SK-N-SH treated with all-trans-retinoic acid at 6 μM for 48 hours (cell line): ENCODE measurements around the gene AP4E1.

Experiments used
- ATAC-seq: fragments of 200-7000 bp; cut with Tn5 transposase; 3 replicates; pipeline ENCODE4 v1.9.1; 2020; ENCODE audit warnings: mild to moderate bottlenecking, moderate library complexity
- ARNTL ChIP-seq: fragments of 450-650 bp; formaldehyde crosslinking; IDR thresholded peaks from 2 replicates; pipeline ENCODE4 v1.5.0; 2020; ENCODE audit warnings: low read depth, mild to moderate bottlenecking, moderate library complexity, borderline replicate concordance
- BACH2 ChIP-seq: fragments of 250-450 bp; sonication (Bioruptor Pico); IDR thresholded peaks from 2 replicates; pipeline ENCODE4 v1.9.0; 2021; ENCODE audit warnings: mild to moderate bottlenecking, borderline replicate concordance
- CSDC2 ChIP-seq: fragments of 250-450 bp; sonication (Bioruptor Pico); IDR thresholded peaks from 2 replicates; pipeline ENCODE4 v1.5.0; 2020; ENCODE audit warnings: mild to moderate bottlenecking, moderate library complexity
- ESRRG ChIP-seq: fragments of 250-450 bp; sonication (Bioruptor Pico); IDR thresholded peaks from 2 replicates; pipeline ENCODE4 v1.6.1; 2021; ENCODE audit warnings: mild to moderate bottlenecking
- ISL1 ChIP-seq: fragments of 250-450 bp; sonication (Bioruptor Pico); IDR thresholded peaks from 2 replicates; pipeline ENCODE4 v2.1.2; 2022; ENCODE audit warnings: mild to moderate bottlenecking, moderate library complexity
- OSR1 ChIP-seq: fragments of 250-450 bp; sonication (Bioruptor Pico); IDR thresholded peaks from 2 replicates; pipeline ENCODE4 v1.8.0; 2022; ENCODE audit warnings: moderate library complexity, mild to moderate bottlenecking, inconsistent platforms
- PPARA ChIP-seq: fragments of 250-450 bp; sonication (Bioruptor Pico); IDR thresholded peaks from 2 replicates; pipeline ENCODE4 v1.5.0; 2020; ENCODE audit warnings: mild to moderate bottlenecking, borderline replicate concordance
- RARB ChIP-seq: fragments of 250-450 bp; sonication (Bioruptor Pico); IDR thresholded peaks from 2 replicates; pipeline ENCODE4 v1.8.0; 2021; ENCODE audit warnings: mild to moderate bottlenecking, moderate library complexity
- SNAI2 ChIP-seq: fragments of 250-450 bp; sonication (Bioruptor Pico); IDR thresholded peaks from 2 replicates; pipeline ENCODE4 v1.5.0; 2020; ENCODE audit warnings: mild to moderate bottlenecking, moderate library complexity
- TCF4 ChIP-seq: fragments of 250-450 bp; sonication (Bioruptor Pico); IDR thresholded peaks from 2 replicates; pipeline ENCODE4 v1.8.0; 2021; ENCODE audit warnings: mild to moderate bottlenecking, moderate library complexity, borderline replicate concordance
- TOX ChIP-seq: fragments of 250-450 bp; sonication (Bioruptor Pico); IDR thresholded peaks from 2 replicates; pipeline ENCODE4 v1.8.0; 2021; ENCODE audit warnings: mild to moderate bottlenecking, moderate library complexity, borderline replicate concordance
- ZC3H10 ChIP-seq: fragments of 250-450 bp; sonication (Bioruptor Pico); IDR thresholded peaks from 2 replicates; pipeline ENCODE4 v1.5.1; 2021; ENCODE audit warnings: mild to moderate bottlenecking, moderate library complexity
- ZFP30 ChIP-seq: fragments of 450-650 bp; formaldehyde crosslinking; IDR thresholded peaks from 2 replicates; pipeline ENCODE4 v1.5.0; 2022; ENCODE audit warnings: mild to moderate bottlenecking, moderate library complexity
- ZNF565 ChIP-seq: fragments of 450-650 bp; formaldehyde crosslinking; conservative IDR thresholded peaks from 2 replicates; pipeline ENCODE4 v1.5.0; 2020; ENCODE audit warnings: low read depth, mild to moderate bottlenecking, moderate library complexity
- ZNF70 ChIP-seq: fragments of 450-650 bp; formaldehyde crosslinking; IDR thresholded peaks from 2 replicates; pipeline ENCODE4 v1.5.0; 2020; ENCODE audit warnings: mild to moderate bottlenecking, moderate library complexity
- ZNF8 ChIP-seq: fragments of 450-650 bp; formaldehyde crosslinking; IDR thresholded peaks from 2 replicates; pipeline ENCODE4 v1.5.0; 2020; ENCODE audit warnings: mild to moderate bottlenecking, moderate library complexity
- TF ChIP-seq, protein P1 (sequence below): fragments of 250-450 bp; sonication (Bioruptor Pico); IDR thresholded peaks from 2 replicates; pipeline ENCODE4 v1.5.0; 2020; ENCODE audit warnings: mild to moderate bottlenecking, moderate library complexity
- TF ChIP-seq, protein P2 (sequence below): fragments of 250-450 bp; sonication (Bioruptor Pico); IDR thresholded peaks from 2 replicates; pipeline ENCODE4 v1.8.0; 2020; ENCODE audit warnings: mild to moderate bottlenecking, moderate library complexity, borderline replicate concordance
- TF ChIP-seq, protein P3 (sequence below): fragments of 250-450 bp; sonication (Bioruptor Pico); IDR thresholded peaks from 2 replicates; pipeline ENCODE4 v1.5.1; 2020; ENCODE audit warnings: low read depth, mild to moderate bottlenecking, moderate library complexity
- TF ChIP-seq, protein P4 (sequence below): fragments of 250-450 bp; sonication (Bioruptor Pico); IDR thresholded peaks from 2 replicates; pipeline ENCODE4 v1.8.0; 2021; ENCODE audit warnings: low read depth, mild to moderate bottlenecking, moderate library complexity, borderline replicate concordance
- TF ChIP-seq, protein P5 (sequence below): fragments of 250-450 bp; sonication (Bioruptor Pico); IDR thresholded peaks from 2 replicates; pipeline ENCODE4 v1.5.1; 2021; ENCODE audit warnings: mild to moderate bottlenecking, moderate library complexity

Gene AP4E1

DNA sequence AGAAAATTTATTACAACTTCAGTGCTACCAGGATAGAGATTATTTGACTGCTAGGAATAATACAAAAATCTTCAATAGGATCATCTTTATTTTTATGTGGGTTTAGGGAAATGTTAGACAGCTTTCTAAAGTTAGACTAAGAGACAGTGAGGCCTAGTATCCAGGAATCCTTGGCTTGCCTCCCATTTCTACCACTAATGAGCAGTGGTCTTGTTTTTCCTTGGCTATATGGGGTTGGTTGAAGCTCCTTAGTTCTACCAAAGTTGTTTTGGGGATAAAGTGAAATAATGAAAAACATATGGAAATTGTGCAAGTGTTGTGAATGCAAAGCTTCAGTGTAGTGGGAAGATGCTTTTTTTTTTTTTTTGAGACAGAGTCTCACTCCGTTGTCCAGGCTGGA, 16.8 kb downstream of the AP4E1 start (continued):
- TF ChIP-seq, protein P1, sequence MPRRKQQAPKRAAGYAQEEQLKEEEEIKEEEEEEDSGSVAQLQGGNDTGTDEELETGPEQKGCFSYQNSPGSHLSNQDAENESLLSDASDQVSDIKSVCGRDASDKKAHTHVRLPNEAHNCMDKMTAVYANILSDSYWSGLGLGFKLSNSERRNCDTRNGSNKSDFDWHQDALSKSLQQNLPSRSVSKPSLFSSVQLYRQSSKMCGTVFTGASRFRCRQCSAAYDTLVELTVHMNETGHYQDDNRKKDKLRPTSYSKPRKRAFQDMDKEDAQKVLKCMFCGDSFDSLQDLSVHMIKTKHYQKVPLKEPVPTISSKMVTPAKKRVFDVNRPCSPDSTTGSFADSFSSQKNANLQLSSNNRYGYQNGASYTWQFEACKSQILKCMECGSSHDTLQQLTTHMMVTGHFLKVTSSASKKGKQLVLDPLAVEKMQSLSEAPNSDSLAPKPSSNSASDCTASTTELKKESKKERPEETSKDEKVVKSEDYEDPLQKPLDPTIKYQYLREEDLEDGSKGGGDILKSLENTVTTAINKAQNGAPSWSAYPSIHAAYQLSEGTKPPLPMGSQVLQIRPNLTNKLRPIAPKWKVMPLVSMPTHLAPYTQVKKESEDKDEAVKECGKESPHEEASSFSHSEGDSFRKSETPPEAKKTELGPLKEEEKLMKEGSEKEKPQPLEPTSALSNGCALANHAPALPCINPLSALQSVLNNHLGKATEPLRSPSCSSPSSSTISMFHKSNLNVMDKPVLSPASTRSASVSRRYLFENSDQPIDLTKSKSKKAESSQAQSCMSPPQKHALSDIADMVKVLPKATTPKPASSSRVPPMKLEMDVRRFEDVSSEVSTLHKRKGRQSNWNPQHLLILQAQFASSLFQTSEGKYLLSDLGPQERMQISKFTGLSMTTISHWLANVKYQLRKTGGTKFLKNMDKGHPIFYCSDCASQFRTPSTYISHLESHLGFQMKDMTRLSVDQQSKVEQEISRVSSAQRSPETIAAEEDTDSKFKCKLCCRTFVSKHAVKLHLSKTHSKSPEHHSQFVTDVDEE (CRISPR knock-in tag) = no peak
- TF ChIP-seq TCF4 (CRISPR knock-in tag) (no peak), ZC3H10 (no peak), ZNF8 (CRISPR knock-in tag) (no peak), SNAI2 (CRISPR knock-in tag) (no peak)

DNA sequence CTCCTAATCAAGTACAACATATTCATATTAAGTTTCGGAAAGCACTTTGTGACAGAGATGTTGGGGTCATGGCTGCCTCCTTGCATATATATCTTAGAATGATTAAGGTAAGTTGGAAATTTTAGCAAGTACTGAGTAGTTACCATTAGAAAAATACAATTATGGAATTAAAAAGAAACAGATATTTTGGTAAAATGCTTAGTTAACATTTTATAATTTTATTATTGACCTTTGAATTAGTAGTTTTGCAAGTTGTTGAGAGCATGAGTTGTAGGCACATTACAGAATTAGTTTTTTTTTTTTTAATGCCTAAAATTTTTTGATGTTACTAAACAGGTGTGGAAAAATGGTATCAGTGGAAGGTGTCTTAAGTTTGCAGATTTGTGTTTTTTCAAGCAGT, 20.6 kb downstream of the AP4E1 start:
- TF ChIP-seq, protein P2, sequence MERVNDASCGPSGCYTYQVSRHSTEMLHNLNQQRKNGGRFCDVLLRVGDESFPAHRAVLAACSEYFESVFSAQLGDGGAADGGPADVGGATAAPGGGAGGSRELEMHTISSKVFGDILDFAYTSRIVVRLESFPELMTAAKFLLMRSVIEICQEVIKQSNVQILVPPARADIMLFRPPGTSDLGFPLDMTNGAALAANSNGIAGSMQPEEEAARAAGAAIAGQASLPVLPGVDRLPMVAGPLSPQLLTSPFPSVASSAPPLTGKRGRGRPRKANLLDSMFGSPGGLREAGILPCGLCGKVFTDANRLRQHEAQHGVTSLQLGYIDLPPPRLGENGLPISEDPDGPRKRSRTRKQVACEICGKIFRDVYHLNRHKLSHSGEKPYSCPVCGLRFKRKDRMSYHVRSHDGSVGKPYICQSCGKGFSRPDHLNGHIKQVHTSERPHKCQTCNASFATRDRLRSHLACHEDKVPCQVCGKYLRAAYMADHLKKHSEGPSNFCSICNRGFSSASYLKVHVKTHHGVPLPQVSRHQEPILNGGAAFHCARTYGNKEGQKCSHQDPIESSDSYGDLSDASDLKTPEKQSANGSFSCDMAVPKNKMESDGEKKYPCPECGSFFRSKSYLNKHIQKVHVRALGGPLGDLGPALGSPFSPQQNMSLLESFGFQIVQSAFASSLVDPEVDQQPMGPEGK (CRISPR knock-in tag) = no peak
- no peak for TF ChIP-seq ARNTL (CRISPR knock-in tag)
- TF ChIP-seq, protein P3, sequence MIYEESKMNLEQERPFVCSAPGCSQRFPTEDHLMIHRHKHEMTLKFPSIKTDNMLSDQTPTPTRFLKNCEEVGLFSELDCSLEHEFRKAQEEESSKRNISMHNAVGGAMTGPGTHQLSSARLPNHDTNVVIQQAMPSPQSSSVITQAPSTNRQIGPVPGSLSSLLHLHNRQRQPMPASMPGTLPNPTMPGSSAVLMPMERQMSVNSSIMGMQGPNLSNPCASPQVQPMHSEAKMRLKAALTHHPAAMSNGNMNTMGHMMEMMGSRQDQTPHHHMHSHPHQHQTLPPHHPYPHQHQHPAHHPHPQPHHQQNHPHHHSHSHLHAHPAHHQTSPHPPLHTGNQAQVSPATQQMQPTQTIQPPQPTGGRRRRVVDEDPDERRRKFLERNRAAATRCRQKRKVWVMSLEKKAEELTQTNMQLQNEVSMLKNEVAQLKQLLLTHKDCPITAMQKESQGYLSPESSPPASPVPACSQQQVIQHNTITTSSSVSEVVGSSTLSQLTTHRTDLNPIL (CRISPR knock-in tag) = no peak
- TF ChIP-seq BACH2 (CRISPR knock-in tag) = no peak
- no peak for TF ChIP-seq TCF4 (CRISPR knock-in tag)
- TF ChIP-seq ISL1 (CRISPR knock-in tag) = no peak
- no peak for TF ChIP-seq OSR1
- no peak for TF ChIP-seq ZC3H10
- TF ChIP-seq CSDC2 = no peak
- TF ChIP-seq ZNF565 (CRISPR knock-in tag) = no peak
- TF ChIP-seq ESRRG (CRISPR knock-in tag) = no peak
- TF ChIP-seq, protein P4, sequence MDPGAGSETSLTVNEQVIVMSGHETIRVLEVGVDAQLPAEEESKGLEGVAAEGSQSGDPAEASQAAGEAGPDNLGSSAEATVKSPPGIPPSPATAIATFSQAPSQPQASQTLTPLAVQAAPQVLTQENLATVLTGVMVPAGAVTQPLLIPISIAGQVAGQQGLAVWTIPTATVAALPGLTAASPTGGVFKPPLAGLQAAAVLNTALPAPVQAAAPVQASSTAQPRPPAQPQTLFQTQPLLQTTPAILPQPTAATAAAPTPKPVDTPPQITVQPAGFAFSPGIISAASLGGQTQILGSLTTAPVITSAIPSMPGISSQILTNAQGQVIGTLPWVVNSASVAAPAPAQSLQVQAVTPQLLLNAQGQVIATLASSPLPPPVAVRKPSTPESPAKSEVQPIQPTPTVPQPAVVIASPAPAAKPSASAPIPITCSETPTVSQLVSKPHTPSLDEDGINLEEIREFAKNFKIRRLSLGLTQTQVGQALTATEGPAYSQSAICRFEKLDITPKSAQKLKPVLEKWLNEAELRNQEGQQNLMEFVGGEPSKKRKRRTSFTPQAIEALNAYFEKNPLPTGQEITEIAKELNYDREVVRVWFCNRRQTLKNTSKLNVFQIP (CRISPR knock-in tag) = no peak
- TF ChIP-seq, protein P5, sequence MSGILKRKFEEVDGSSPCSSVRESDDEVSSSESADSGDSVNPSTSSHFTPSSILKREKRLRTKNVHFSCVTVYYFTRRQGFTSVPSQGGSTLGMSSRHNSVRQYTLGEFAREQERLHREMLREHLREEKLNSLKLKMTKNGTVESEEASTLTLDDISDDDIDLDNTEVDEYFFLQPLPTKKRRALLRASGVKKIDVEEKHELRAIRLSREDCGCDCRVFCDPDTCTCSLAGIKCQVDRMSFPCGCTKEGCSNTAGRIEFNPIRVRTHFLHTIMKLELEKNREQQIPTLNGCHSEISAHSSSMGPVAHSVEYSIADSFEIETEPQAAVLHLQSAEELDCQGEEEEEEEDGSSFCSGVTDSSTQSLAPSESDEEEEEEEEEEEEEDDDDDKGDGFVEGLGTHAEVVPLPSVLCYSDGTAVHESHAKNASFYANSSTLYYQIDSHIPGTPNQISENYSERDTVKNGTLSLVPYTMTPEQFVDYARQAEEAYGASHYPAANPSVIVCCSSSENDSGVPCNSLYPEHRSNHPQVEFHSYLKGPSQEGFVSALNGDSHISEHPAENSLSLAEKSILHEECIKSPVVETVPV = no peak
- no peak for TF ChIP-seq ZNF8 (CRISPR knock-in tag)
- TF ChIP-seq, all 23 proteins: peak for 0
- ATAC-seq = no peak

DNA sequence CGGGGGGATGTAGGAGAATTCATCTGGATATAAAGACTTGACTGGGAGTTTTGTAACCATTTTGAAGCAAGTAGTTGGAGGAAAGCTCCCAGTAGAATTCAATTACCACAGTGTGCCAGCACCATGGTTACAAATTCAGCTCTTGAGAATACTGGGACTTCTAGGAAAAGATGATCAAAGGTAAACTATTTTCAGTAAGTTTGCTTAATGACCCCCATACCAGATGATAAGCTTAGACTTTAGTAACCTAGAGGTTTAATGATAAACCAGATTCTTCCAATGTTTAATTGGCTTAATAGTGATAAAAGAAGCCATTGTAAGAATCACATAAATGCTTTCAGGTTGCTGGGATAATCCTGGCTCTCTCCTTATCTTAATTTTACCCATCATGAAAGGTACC, 22.3 kb downstream of the AP4E1 start:
- ATAC-seq = no peak

DNA sequence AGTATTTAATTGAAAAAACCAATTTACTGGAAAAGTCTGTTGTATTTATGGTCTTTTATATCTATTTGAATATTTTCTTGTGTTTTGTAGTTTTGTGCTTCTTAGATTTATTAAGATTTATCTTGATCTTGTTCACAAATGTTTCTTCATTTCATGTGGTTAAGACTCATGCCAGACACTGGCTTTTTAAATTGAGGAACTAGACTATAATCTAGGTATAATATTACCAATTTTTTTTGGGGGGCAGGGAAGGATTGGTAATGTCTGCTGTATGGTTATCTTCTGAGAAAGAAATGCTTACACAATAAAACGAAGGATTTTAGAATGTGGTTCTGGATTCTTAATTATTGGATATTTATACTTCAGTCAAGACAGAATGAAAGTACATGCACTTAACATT, 24.9 kb downstream of the AP4E1 start:
- ATAC-seq = no peak
- TF ChIP-seq ZNF8 (CRISPR knock-in tag) = no peak
- TF ChIP-seq, protein P3 (CRISPR knock-in tag) = no peak
- TF ChIP-seq ZNF565 (CRISPR knock-in tag) = no peak
- no peak for TF ChIP-seq SNAI2 (CRISPR knock-in tag)
- TF ChIP-seq ESRRG (CRISPR knock-in tag) = no peak
- no peak for TF ChIP-seq ISL1 (CRISPR knock-in tag)
- TF ChIP-seq, protein P2 (CRISPR knock-in tag) = no peak
- no peak for TF ChIP-seq PPARA (CRISPR knock-in tag)
- no peak for TF ChIP-seq OSR1
- TF ChIP-seq TCF4 (CRISPR knock-in tag) = no peak
- TF ChIP-seq TOX (CRISPR knock-in tag) = no peak
- TF ChIP-seq ZNF70 = no peak
- TF ChIP-seq, protein P5 = no peak
- TF ChIP-seq RARB (CRISPR knock-in tag) = no peak
- no peak for TF ChIP-seq CSDC2
- no peak for TF ChIP-seq ZC3H10
- TF ChIP-seq ARNTL (CRISPR knock-in tag) = no peak

More for the DNA sequence above, 22.3 kb downstream of the AP4E1 start:
- TF ChIP-seq ZFP30 (CRISPR knock-in tag) = no peak
- no peak for TF ChIP-seq ZNF565 (CRISPR knock-in tag)
